ENCODE results near the gene TNNT1.
"Not testable (repeated sequence)": the region's sequence is repeated elsewhere in the genome, so short reads cannot be mapped to it uniquely, and the experiment has no call there.

TNNT1 gene, protein sequence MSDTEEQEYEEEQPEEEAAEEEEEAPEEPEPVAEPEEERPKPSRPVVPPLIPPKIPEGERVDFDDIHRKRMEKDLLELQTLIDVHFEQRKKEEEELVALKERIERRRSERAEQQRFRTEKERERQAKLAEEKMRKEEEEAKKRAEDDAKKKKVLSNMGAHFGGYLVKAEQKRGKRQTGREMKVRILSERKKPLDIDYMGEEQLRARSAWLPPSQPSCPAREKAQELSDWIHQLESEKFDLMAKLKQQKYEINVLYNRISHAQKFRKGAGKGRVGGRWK

DNA sequence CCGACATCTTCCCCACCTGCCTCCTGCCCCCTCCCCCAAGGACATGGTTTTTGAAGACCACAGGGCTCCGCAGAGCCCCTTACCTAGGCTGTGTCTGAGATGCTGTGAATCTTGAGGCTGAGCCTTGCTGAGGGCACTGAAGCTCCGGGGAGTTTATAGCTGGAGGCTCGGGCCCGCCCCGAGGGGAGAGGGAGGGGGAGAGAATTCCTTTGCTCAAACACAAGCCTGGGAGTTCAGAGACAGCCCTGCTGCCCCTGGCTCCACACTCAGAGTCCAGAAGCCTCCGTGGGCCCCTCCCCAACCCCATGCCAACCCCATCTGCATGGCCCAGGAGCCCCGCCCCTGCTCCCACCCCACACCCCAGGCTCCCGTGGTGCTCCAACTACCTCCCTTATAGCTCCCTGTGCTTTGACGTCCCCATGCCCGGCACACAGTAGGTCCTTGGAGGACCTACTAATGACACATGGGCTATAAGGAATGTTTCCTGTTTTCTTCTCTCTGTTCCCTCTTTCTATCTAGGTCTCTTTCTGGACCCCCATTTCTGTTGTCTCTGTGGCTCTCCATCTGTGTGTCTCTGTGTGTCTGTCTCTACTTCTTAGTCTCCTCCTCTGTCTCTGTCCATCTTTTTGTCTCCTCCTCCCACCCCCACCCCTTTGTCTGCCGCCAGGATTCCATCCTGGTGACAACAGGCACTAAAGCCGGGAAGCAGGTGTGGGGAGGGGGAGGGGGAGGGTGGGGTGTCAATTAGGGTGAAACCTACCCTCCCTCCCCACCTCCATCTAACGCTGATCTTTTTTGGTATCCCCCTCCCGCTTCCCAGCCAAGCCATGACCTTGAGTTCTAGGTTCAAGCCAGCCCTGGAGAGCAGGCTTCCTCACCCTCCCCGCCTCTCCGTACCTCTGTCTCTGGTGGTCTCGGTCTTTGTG is at the start of gene TNNT1:
TSS of gene TNNT1 (minus strand) at position 129 of the 926 bp plus-strand sequence. CDS start 2,049 bp downstream, outside the sequence.
- DNase-seq (ENCODE audit: low read depth), result no peak

DNA sequence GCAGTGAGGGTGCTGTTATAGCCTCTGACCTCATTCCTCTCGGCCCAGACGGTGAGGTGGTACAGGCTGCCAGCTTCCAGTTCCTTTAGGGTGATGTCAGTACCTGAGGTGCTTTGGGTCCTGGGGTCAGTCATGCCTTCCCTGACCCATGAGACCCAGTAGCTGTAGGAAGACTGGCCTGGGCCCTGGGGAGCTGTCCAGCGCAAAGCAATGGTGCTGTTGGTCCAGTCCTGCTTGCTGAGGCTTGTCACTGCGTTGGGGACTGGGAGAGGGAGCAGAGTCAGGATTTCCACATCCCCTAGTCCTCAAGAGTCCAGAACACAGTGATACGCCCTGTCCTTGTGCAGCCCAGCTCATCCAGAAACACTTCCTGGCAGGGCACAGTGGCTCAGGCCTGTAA is 49.6 kb upstream of the TNNT1 start:
- DNase-seq (ENCODE audit: low read depth), result no peak

DNA sequence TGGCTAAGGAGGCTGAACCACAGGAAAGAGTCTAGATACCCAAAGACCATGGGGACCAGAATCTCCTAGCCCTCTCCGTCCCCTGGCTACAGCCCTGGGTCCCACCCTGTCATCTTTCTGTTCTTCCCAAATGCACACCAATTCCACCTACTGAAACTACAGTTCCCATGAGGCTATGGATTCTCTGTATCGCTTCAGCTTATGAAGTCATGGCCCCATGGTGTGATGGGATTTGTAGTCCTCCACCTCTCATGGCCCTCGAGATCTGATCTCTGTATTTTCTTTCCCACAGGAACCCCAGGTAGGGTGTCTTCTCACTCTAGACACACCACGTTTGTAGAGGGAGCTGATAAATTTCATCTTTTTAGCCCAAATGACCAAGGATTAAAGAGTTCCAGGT is 48.5 kb upstream of the TNNT1 start:
- DNase-seq (ENCODE audit: low read depth), result no peak

DNA sequence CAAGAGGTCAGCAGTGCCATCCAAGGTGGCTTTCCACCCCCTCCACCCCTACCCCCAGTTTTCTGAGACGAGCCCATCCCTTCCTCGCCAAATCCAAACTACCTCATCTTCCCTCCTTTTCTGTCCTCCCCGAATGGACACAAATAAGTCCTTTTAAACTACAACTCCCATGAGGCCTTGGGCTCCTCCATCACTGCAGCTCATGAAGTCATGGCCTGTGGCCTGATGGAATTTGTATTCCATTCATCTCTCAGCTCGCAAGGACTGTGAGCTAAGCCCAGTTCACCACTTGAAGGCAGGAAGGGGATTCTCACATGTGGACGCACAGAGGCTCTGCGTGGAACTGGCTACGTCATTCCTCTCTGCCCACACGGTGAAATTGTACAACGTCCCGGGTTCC is 47.8 kb upstream of the TNNT1 start:
- DNase-seq (ENCODE audit: low read depth), result peak; percentile 34

DNA sequence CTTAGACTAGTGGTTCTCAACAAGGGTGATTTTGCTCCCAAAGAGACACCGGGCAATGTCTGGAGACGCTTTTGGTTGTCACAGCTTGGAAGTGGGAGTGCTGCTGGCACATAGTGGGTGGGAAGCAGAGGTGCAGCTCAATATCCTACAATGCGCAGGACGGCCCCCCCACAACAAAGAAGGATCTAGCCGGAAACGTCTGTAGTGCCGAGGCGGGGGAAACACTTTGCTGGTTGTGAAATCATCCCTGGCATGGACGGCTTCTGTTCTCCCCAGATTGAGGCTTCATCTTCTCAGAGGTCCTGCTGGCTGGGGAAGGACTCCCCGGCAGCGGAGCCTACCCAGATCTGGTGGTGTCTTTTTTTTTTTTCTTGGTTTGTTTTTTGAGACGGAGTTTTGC is 44.5 kb upstream of the TNNT1 start:
- DNase-seq (ENCODE audit: low read depth), result no peak

DNA sequence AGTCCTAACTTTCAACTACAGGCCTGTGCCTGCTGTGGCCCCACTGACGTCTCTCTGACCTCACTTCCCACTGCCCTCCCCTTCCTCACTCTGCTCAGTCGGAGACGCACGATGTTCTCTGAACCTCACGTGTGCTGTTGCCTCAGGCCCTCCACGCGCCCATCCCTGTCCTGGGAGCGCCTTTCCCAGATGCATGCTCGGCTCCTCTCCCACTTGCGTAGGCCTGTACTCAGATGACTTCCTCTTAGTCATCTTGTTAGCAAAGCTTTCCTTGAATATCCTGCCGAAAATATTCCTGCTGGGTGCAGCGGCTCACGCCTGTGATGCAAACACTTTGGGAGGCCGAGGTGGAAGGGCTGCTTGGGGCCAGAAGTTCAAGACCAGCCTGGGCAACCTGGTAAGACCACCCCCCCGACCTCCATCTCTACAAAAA is 40.4 kb upstream of the TNNT1 start:
- DNase-seq (ENCODE audit: low read depth), result peak; percentile 97

DNA sequence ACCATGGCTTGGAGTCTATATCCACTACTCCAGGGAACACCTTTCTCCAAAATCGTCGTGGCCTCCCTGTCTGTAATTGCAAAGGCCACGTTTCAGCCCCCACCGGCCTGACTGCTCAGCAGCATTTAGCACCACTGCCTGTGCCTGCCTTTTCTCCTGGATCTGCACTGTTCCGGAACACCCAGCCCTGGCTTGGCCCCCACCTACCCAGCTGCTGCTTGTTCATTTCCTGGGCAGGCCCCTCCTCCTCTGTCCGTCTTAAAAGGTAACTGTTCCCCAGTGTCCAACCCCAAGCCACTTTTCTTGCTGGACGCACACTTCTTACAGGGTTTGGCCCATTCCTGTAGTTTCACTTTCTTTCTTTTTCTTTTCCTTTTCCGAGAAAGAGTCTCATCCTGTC is 39.6 kb upstream of the TNNT1 start:
- no peak for DNase-seq (ENCODE audit: low read depth)

DNA sequence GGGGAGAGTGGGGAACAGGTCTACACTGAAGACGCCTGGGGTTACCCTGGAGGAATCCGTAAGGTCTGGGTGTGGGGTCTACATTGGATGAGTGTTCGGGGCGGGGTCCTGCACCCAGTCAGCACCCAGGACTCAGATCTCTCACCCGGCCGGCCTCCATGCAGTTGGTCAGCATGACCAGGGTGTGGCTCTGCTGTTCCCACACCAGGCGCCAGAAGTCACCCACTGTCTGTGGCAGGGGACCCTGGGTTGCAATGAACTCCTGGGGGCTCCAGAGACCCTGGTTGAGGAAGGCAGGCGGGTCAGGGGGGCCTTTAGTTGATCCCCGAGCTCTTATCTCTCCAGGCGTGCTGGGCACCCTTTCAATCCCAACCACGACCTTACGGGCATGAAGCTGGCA is 37.1 kb upstream of the TNNT1 start:
- DNase-seq (ENCODE audit: low read depth), result no peak

DNA sequence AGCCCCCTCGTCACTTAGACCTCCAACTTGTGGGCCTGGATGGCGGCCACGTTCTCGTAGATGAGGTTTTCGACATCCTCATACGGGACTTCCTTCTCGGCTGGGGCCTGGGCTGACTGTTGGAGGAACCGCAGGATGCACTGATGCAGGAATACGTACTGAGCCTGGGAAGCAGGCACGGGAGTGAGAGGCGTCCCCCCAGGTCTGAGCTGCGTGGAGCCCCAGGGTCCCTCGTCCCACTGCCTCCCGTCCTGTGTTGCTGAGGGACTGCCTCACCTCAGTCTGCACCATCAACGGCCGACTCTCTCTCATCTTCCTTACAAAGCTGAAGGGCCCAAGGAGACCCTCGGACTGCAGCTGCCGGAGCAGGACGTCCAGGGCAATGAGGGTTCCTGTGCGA is 32.7 kb upstream of the TNNT1 start:
- DNase-seq (ENCODE audit: low read depth), result no peak

DNA sequence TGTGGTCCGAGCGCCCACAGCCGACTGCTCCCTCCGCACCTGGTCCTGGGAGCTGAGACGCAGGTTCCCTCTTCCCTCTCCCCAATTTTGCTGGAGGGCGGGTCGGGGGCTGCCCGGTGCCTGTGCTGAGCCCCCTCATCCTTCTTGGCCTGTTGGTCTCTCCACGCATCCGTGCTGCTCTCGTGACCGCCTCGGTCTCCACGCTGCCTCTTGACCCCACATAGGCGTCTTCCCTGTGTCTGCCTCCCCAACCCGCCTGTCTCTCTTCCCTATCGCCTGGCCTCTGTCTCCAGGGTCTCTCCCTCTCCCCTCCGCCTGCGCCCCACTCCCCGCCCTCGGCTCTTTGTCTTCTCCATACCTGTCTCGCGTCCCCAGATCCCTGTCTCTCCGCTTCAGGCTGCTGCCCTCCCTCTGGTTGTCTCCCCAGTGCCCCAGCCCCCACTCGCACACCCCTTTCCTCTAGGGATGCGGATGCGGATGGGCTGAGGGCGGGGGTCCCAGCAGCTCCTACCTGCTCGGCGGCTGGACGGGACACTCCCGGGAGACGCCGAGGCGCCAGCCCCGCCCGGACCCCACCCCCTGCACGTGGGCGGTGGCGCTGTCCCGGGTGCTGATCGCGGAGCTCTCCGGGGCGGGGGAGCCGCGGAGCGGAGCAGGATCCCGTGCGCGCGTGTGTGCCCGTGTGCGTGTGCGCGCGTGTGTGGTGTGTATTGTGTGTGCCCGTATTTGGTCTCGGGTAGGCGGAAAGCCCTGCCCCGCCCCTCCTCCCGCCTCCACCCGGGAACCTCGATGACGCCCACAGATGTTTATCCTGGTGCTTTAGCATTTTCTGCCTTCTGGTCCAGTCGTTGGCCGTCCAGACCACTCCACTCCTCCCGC is 30.8 kb upstream of the TNNT1 start, which contains the start of gene SYT5:
TSS of gene SYT5 (minus strand) at position 684 of the 879 bp plus-strand sequence. CDS start 1,248 bp downstream, outside the sequence.
- DNase-seq (ENCODE audit: low read depth), result no peak

DNA sequence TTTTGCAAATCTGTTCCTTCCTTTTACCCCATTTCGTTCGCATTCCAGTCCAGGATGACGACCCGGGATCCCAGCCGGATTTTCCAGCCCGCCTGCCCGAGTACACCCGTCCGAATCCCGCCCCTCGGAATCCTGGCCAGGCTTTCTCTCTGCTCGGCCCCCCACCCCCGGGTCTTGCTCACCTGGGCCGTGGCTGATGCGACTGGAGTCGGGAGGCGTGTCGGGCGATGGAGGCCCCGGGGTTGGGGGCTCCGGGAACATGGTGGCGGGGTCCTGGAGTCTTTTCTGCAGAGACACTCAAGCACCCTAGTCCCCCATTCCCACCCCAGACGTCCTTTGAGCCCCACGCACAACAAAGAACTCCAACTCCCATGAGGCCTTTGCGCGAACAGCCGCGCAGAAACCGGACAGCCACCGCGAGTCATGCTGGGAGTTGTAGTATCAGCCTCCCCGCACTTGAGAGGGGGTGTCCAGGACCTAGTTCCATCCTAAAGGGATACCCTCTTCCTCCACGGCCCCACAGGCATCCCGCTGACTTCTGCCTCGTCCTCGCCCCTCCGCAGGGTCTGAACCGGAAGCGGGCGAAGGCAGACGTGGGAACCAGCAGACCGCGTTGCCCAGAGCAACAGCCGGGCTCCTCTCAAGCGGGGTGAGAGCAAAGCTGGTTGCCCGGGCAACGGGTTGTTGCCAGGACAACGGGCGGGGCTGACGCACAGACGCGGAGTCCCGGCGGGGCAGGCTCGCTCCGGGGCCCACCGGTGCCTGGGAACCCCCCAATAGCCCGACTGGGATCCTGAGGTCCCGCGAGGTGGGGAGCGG is 30.0 kb upstream of the TNNT1 start:
- peak; percentile 88 for DNase-seq (ENCODE audit: low read depth)

DNA sequence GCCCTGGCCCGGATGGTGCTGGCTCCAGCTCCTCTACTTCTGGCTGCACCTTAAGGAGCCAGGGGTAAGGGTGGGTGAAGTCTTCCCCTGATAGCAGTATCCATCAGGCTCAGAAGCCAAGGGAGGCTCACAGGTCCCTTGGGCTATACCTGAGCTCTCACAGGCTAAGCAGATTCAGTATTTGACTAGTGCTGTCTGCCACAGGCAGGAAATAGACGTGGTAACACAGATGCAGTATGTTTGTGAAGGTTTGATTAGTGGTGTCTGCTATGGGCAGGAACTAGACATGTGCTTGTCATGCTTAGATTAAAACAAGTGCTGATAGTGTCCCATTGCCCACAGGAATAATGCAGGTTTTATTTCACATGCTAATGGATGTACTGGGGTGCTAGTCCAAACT is 27.1 kb upstream of the TNNT1 start:
- DNase-seq (ENCODE audit: low read depth), result no peak

DNA sequence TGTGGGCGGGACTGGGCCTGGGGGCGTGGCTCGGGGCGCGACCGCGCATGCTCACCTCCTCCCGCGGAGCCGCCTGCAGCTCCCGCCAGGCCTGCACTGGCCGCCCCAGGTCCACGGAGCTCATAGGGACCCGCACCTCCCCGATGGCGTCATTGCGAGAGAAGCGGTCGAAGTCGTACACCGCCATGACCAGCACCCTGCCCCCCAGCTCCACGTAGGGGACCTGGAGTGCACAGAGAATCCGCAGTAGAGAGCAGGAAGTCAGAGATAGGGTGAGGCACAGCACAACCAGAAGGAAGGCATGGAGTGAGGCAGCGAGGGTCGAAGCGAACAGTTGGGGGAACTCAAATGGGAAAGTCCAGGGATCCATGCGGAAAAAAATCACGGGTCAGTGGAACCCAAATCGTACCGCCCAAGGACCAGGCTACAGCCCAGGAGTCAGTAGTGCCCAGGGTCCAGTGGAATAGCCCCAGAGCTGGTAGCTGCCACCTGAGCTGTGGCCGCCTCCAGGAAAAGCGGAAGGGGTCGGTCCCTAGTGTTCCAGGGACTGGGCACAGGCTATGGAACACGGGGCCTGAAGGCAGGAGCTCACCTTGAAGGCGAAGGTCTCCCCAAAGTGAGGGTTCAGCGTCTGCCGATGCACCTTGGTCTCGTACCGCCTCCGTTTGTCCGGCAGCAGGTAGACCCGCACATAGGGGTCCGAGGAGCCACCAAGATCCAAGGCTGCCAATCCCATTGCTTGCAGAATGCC is 26.3 kb upstream of the TNNT1 start:
- no peak for DNase-seq (ENCODE audit: low read depth)

DNA sequence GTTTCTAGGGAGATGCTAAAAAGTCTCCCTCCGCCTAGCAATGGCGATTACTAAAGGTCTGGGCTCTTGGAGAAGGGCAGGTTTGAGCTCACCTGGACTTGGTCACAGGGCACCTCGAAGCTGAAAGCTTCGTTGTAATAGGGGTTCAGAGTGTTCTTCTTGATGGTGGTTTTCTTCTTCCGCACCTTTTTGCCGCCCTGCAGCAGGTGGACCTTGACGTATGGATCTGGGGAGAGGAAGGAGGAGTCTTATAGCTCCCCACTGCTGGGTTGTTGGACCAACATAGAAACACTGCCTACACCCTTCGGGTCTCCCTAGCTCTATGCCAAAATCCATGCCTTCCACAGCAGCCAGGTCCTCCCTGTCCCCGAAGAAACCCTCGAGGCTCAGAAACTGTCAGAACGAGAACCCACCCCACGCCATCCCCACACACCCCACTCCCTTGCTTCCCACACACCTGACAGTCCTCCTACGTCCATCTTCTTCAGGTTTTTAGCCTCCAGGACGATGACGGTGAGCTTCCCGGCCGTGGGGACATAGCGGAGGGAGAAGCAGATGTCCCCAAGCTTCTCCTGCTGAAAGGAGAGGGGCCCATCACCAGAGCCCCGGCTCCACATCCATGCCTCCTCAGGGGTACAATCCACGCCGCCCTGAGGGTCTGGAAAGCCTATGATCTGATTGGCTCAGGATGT is 25.6 kb upstream of the TNNT1 start:
- no peak for DNase-seq (ENCODE audit: low read depth)

DNA sequence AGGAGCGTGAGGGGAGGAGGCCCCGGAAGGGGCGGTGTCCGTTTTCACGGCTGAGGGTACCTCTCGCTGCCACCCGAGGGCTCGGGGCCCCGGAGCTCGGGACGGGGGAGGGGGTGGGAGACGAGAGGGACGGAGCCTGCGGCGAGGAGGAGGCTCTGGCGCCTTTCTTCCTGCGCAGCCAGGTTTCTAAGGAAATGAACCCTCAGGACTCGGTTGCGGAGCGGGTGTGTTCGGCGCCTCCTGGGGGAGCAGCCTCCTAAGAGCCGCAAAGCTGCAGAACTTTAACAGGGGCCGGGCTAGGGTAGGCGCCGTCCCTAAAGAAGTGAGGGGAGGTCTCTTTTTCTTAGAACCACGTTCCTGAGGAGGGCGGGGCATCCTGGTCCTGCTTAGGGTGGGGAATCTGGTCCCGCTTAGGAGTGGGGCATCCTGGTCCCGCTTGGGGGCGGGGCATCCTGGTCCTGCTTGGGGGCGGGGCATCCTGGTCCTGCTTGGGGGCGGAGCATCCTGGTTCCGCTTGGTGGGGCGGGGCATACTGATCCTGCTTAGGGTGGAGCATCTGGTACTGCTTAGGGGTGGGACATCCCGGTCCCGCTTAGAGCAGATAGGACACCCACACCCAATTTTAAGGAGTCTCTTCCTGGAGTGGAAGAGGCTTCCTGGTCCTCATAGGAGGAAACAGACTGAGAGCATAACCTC is 24.9 kb upstream of the TNNT1 start:
- DNase-seq (ENCODE audit: low read depth), result peak; percentile 78

DNA sequence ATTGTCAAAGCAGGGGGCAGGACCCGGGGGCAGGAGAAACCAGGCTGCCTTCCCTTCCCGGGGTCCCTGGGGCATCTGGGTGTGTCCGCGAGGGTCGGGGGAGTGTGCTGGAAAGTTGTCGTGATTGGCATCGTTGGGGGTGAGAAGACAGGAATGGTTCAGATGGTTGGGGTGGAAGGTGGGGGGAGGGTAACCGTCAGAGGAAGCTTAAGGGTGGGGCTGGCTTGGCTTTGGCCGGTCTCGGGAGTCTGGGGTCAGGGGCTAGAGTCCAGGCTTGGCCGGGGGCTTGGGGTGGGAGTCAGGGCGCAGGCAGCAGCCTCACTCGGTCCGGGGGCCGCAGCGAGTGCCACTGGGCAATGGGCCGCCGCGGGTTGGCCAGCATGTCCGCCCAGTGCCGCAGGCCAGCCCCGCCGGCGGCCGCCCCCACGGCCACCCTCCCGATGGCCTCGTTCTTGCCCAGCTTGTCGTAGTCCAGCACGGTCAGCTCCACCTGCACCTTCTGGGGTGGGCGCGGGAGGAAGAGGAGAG is 24.2 kb upstream of the TNNT1 start:
- no peak for DNase-seq (ENCODE audit: low read depth)

DNA sequence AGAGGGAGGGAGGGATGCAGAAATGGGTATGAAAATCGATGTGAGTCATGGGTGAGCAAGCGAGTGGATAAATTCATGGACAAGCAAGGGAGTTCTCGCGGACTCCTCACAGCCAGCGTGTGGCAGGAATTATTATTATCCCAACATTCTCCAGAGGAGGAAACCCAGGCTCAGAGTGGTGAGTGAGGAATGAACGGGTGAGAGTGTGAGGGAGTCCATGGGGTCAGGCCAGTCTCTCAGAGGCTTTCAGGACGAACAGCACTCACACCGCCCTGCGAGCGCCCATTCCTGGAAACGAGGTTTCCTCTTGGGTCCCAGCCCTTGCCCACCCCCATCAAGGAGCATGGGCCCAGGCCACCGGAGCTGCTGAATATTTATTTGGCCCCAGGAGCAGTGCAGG is 23.7 kb upstream of the TNNT1 start:
- peak; percentile 58 for DNase-seq (ENCODE audit: low read depth)

DNA sequence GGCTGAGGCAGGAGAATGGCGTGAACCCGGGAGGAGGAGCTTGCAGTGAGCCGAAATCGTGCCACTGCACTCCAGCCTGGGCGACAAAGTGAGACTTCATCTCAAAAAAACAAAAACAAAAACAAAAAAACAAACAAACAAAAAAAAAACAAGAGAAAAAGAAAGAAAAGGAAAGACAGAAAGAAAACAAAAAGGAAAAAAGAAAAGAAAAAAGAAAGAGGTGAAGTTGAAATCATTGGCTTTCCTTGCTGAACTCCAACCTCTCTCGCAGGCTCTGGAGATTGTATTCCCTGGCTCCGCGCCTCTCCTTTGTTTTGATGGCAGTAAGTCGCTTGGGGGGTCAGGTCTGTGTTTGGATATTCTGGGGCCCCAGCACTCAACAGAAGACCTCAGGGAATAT is 23.3 kb upstream of the TNNT1 start:
- DNase-seq (ENCODE audit: low read depth), result not testable (repeated sequence)

DNA sequence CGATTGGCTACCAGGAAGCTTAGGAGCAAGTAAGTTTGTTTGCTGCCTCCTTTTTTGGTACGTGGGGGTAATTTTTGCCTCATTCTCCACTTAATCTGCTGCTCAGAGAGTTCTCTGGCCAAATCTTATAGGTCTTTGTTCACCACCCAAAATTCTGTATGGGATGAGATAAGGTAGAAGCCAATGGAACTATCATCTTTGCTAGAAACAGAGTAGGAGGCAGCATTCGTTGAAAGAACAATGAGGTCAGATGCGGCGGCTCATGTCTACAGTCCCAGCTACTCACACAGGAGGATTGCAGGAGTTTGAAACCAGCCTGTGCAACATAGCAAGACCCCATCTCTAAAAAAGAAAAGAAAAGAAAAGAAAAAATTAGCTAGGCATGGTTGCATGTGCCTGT is 22.4 kb upstream of the TNNT1 start:
- DNase-seq (ENCODE audit: low read depth), result no peak
